Adrenal gland (tissue), 5 donors: ENCODE measurements around the gene ATG4B.

ENCODE experiments used
- POLR2A ChIP-seq, 2 donors: fragments of 450-650 bp; IDR thresholded peaks; one replicate each; pipeline ENCODE4 v1.6.1; 2017; ENCODE audit warnings: antibody characterized with exemption in 2 of 2, mild to moderate bottlenecking in 2 of 2, moderate library complexity in 1 of 2
- TF ChIP-seq, protein P1 (sequence below), 6 experiments: fragments of 450-650 bp in 4 of 6; fragments of 200-600 bp in 2 of 6; sonication (generic) in 1 of 6; IDR thresholded peaks; 1 replicate in 5 of 6; 2 replicates in 1 of 6; pipeline versions ENCODE4 v1.5.1 to v1.8.0; 2016 to 2021; ENCODE audit warnings: antibody characterized with exemption in 6 of 6, mild to moderate bottlenecking in 2 of 6, moderate library complexity in 1 of 6
- donor health status: DM: no; HTN: no; CAD: no.

DNA sequence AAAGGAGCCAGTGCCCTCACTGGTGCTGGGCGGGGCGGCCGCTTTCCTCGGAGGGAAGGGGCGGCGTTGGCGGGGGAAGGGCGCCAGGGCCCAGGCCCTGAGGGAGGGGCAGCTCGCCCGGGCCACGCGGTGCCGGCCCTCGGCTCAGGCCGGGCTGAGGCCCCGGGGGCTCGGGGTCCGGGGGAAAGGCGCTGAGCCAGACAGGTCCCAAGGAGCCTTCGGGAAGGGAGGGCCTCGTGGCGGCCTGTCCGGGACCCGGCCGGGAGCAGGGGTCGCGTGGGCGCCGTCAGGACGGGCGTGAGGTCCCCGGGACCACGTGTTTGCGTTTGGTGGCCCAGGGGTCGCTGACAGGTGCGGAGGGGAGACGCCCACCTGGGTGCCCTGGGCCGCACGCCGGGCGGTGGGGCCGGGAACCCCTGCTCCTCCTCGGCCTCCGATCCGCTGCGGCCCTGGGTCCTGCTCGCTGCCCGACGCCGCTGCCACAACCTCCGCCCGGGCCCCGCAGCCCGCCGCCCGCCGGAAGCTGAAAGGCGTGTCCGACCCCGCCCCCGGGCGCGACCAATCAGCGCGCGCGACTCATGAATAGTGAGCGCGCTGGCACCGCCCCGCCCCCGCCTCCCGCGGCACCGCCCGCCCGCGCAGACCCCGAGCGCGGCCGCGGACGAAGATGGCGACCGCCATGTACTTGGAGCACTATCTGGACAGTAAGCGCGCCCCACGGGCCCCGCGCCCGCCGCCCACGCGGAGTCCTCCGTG is 64.1 kb downstream of the ATG4B start, which contains the start of gene ING5:
- TF ChIP-seq, protein P1, sequence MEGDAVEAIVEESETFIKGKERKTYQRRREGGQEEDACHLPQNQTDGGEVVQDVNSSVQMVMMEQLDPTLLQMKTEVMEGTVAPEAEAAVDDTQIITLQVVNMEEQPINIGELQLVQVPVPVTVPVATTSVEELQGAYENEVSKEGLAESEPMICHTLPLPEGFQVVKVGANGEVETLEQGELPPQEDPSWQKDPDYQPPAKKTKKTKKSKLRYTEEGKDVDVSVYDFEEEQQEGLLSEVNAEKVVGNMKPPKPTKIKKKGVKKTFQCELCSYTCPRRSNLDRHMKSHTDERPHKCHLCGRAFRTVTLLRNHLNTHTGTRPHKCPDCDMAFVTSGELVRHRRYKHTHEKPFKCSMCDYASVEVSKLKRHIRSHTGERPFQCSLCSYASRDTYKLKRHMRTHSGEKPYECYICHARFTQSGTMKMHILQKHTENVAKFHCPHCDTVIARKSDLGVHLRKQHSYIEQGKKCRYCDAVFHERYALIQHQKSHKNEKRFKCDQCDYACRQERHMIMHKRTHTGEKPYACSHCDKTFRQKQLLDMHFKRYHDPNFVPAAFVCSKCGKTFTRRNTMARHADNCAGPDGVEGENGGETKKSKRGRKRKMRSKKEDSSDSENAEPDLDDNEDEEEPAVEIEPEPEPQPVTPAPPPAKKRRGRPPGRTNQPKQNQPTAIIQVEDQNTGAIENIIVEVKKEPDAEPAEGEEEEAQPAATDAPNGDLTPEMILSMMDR (IDR thresholded peaks at IDR 0.05): peak in 1 of 6 experiments; percentile 33
- peak; percentile 8 to 75 for TF ChIP-seq POLR2A (IDR thresholded peaks at IDR 0.05)
